DMS79 (cell line): ENCODE data around the gene SCRN3.
"Not testable (repeated sequence)": the region's sequence is repeated elsewhere in the genome, so short reads cannot be mapped to it uniquely, and the experiment has no call there.

Experiments
- DNase-seq: peaks from one replicate; lab custom pipeline; 2025; lab: John Stamatoyannopoulos, UW

Gene SCRN3

DNA sequence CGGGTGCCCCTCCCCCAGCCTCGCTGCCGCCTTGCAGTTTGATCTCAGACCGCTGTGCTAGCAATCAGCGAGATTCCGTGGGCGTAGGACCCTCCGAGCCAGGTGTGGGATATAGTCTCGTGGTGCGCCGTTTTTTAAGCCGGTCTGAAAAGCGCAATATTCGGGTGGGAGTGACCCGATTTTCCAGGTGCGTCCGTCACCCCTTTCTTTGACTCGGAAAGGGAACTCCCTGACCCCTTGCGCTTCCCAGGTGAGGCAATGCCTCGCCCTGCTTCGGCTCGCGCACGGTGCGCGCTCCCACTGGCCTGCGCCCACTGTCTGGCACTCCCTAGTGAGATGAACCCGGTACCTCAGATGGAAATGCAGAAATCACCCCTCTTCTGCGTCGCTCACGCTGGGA is 14.5 kb downstream of the SCRN3 start:
- not testable (repeated sequence) for DNase-seq

DNA sequence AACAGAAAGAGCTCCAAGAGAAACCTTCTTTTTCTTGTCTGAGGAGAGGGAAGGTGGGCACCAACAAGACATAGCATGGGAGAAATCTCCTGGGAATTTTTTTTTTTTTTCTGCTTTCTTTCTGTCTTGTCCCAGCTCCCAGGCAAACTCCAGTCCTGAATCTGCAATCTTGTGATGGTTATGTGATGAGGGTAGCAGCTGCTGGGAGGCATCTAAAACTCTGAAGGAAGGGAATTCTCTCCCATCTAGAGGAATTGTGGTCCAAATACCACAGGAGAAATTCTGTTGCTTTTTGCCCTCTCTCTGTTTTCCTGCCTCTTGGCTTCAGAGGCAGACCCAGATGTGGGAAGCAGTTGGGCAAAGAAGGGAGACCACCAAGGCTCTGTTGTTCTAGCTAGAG is 16.7 kb downstream of the SCRN3 start:
- DNase-seq = no peak

DNA sequence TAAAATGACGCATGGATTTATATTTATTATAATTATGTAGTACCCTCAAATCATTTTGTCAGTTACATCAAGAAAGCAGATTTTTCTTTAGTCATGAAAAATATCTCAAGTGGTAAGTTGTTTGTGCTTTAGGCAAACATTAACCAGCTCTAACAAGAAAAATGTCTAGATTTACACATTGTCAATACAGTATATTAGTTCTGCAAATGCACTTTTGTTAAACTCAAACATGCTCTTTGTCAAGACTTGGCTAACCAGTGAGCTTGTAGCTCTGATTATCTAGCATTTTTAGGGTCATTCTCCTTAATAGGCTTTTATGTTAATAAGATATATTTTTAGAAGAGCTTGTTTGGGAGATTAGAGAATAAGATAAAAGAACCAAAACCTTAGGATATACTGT is 32.7 kb downstream of the SCRN3 start:
- DNase-seq = no peak

DNA sequence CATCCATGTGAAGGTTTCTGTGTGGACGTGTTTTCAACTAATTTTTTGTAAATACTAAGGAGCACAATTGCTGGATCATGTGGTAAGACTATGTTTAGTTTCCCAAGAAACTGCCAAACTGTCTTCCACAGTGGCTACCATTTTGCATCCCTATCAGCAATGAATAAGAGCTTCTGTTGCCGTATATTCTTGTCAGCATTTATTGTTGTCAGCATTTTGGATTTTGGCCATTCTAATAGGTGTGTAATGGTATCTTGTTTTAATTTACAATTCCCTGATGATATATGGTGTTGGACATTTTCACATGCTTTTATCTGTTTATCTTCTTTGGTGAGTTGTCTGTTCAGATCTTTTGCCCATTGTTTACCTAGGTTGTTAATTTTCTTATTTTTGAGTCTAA is 34.5 kb downstream of the SCRN3 start:
- DNase-seq = no peak

DNA sequence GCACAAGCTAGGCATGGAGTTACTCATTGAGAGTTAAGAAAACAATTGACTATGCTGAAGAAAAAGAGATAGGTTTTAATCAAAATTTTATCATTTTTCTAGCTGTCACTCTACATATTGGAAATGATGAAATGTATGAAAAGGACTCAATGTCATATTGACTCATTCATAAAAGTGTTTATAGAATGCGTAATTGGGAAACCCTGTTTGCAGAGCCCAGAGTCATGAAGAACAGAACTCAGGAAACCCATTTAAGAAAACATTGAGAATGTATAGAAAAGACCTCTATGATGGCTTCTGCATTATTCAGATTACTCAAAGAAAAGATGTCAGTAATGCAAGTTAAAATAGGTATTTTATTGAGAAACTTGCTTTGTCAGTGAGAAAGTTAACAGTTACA is 36.4 kb downstream of the SCRN3 start:
- no peak for DNase-seq

DNA sequence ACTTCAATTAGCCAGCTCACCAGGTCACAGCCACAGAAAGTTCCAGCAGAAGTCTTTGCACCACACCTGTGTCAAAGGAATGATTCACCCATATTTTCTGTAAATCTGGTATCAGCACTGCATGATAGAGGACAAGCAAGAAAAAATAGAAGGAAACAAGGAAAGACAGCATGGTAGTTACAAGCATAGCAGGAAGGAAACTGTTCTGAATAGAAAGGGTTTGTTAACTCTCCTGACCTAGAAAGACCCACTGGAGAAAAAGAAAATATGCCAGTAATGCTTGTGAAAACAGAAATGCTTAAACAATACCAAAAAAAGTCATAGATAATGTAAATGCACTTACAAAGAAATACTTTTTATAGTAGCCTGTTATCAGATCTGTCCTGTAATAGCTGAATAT is 40.8 kb downstream of the SCRN3 start:
- DNase-seq = no peak

DNA sequence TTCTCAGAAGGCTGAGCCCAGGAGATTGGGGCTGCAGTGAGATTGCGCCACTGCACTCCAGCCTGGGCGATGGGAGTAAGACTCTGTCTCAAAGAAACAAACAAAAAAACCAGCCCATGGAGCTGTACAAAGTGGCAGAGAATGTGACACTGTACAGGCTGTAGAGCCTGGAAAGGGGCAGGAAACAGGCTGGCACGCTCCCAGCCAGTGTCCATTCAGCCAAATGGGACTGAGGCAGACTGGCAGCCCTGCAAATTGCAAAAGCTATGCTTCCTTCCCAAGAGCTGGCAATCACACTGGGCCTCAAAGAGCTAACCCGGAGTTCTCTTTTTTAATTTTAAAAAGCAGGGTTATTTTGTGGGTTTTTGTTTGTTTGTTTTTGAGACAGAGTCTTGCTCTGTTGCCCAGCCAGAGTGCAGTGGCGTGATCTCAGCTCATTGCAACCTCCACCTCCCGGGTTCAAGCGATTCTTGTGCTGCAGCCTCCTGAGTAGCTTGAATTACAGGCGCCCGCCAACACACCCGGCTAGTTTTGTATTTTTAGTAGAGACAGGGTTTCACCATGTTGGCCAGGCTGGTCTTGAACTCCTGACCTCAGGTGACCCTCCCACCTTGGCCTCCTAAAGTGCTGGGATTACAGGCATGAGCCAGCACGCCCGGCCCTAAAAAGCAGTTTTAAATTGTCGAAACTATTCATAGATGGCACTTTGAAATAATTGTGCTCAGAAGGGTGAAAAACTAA is 42.8 kb downstream of the SCRN3 start:
- DNase-seq = no peak

DNA sequence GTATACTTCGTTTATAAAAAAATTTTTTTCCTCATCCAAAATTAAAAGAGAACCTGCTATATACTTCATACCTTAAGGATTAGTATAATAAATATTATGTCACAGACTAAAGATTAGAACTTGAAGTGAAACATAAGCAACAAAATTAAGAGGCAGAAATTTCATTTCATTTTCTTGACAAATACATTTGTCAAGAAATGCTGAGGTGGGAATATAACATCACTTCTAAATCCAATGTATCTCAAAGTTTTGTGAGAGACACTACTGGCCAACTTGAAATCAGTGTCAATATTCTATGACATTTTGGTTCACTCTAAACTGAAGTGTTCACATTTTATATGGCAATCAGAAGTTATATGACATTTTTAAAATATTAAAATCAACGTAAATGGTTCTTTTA is 43.8 kb downstream of the SCRN3 start:
- DNase-seq = no peak

DNA sequence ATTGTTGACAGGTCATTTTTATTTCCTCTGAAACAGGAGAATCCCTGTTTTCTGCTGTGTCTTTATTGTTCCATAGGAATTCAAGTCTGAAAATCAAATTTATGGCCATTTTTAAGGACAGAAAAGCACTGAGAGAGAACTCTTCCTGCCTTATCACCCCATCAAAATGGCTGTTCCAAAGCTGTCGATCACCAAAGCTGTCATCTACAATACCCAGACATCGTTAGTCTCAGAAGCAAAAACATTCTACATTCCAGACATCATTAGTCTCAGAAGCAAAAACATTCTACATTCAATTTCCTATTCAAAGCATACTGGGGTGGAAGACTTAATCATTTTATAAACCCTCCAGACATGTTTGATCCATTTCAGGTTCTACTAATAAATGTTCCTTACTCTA is 44.4 kb downstream of the SCRN3 start:
- DNase-seq = no peak

DNA sequence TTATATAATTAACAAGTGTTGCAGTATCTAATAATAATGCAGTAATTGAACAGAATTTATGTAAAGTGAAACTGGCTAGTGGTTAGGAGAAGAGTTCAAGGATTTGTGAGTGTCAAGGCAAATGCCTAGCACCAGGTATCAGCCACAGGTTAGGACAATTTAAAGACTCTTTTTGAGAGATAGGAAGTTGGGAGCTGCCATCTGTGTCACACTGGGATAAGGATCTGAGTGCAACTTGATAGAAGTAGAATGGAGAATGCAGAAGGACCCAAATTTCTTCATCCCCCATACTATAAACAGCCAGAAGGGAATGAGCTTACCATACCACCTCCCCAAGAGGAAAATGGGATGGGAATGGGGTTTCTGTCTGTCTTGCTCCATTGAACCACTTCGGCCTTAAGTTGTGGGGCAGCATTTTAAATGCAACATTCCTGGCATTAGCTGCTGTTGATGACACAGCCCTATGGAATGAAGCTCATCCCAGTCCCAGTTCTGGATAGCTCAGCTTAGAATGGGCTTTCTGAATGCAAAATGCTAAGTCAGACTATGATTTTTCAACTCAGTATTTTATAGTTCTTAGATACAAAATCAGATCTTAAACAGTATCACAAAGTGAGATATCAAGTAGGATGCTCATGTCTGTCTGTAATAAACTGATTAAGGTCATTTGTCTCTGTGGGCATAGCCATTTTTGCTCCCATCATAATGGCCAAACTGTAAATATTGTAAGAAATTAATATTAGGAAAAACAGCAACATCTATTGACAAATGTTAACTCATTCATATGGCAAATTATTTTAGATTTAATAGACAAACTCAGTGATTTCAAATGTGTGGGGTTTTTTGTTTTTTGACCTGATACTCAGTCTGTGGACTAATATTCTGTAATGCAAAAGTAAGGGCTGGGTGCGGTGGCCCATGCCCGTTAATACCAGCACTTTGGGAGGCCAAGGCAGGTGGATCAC is 47.3 kb downstream of the SCRN3 start:
- DNase-seq = no peak

DNA sequence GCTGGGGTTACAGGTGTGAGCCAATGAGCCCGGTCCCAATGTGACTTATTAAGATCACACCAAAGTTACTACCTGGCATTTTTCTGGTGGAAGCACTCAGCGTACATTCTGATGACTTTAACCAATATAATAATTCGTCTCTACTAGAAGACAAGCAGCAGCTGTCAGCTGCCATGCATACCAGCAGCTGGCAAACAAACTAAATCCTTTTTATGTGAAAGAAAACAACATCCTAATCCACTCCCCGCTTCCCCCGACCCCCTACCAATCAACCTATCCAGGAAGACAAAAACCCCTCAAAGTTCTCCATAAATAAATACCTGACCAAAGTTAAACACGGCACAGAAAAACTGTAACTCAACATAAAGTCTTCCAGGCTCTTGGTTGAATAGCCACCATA is 49.2 kb downstream of the SCRN3 start:
- DNase-seq = no peak

DNA sequence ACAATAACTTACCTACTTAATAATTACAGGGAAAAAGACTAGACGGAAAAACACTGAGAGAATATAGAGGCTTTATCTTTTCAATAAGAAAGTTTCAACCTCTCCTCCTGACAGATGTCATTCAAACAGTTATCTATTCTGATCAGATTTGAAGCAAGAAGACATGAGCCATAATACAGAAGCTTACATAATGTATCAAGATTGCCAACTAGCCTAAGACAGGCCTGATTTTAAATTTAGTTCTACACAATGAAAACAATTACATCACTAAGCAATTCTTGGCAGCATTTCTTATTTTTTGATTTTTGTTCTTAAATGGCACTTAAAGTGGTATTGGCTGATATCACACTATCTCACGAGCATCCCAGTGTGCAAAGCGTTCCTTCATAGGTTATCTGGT is 49.7 kb downstream of the SCRN3 start:
- no peak for DNase-seq

DNA sequence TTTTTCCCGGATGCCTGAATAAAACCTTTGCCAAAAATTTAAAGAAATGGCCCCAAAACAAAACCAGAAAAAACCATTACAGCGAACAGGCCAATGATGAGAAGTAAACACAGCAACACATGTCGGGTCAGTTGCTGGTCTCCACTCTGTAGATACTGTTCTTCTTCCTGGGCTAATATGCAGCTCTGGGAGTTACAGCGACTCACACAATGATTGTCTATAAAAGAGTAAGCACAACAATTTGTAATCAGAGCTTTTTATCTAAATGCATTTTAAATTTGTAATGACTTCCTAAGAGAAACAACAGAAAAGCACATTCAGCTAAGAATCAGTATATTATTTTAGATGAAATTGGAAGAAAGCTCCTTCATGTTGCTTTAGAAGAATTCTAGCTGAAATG is 51.0 kb downstream of the SCRN3 start:
- no peak for DNase-seq

DNA sequence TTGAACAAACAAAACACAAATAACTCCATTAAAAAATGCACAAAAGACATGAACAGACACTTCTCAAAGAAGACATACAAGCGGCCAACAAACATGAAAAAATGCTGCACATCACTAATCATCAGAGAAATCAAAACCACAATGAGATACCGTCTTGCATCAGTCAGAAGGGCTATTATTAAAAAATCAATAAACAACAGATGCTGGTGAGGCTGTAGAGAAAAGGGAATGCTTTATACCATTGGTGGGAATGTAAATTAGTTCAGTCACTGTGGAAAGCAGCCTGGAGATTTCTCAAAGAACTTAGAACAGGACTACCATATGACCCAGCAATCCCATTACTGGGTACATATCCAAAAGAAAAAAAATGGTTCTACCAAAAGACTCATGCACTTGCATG is 53.5 kb downstream of the SCRN3 start:
- no peak for DNase-seq

DNA sequence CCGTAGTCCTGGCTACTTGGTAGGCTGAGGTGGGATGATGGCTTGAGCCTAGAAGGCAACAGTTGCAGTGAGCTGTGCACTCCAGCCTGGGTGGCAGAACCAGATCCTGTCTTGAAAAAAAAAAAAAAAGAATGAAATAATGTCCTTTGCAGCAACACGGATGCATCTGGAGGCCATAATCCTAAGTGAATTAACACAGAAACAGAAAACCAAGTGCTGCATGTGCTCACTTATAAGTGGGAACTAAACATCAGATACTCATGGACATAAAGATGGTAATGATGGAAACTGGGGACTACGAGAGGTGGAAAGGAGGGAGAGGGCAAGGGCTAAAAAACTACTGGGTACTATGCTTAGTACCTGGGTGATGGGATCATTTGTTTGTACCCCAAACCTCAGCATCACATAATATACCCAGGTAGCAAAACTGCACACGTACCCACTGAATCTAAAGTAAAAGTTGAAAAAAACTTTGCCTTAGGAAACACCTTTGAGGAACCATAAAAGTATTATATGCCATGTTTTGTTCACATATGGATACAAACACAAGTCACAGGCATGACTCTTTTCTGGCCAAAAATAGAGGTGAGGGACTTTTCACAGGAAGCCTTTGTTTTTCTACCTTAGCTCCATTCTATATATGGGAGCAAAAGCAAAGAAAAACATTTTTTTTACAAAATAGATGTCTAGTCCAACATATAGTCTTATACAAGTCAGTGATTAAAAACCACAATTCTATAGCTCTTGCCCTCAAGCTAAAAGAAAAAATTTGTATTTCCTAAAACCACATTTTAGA is 54.7 kb downstream of the SCRN3 start:
- no peak for DNase-seq

DNA sequence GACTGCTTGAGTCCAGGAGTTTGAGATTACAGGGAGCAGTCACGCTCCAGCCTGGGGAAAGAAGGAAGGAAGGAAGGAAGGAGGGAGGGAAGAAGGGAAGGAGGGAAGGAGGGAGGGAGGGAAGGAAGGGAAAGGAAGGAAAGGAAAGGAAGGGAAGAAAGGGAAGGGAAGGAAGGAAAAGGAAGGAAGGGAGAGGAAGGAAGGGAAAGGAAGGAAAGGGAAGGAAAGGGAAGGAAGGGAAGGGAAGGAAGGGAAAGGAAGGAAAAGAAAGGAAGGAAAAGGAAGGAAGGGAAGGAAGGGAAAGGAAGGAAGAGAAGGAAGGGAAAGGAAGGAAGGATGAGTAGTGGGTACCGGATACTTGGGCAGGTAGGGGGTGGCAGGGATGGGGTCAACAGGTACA is 59.0 kb downstream of the SCRN3 start:
- DNase-seq = no peak

DNA sequence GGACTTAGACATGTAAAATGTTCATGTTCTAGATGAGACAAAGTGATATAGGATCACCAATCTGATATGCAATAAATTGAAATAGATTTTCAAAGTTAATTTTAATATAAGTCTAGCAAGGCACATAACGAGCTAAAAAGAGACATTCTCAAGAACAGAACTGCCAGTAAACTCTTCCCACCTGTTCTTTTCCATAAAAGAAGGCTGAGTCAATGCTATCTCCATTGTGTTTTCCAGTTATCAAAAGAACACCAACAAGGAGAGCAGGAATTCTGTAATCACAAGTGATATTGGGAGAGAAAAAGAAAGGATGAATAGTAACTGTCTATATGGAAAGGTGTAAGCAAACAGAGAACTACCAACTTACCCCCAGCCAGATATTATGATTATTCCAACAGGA is 65.7 kb downstream of the SCRN3 start:
- DNase-seq = no peak

DNA sequence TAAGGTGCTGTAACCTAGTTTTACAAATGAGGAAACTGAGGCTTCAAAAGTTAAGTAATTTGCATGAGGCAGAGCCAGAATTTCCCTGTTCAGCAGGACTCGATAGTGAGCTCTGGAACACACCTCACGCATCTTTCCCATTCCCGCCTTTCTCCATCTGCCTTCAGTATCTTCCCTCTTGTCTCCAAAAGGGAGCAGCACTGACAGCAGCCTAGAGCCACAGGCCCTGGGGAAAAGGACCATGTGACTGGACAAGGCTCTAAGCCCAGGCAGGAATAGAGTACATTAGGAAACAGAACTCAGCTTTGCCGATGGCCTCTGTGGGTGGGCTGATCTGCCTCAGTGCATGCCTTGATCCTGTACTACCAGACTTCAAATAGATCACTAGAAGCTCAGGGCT is 69.8 kb downstream of the SCRN3 start:
- DNase-seq = no peak

DNA sequence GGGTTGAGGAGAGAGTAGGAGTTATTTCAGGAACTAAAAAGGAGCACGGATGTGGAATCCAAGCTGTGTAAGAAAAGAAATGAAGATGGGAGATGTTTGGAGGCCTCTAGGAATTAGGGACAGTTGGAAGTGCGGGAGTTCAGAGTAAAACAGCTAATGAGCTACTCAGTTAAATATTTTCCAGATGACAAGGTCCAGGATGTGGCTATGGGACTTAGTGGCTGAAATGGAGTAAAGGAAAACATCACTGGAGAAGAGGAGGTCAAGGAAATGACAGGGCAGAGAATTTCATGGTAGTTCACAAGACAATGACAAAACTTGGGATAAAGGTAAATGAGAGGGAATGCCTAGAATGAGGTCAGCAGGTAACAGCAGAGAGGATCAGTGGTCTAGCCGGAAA is 78.3 kb downstream of the SCRN3 start:
- DNase-seq = no peak

DNA sequence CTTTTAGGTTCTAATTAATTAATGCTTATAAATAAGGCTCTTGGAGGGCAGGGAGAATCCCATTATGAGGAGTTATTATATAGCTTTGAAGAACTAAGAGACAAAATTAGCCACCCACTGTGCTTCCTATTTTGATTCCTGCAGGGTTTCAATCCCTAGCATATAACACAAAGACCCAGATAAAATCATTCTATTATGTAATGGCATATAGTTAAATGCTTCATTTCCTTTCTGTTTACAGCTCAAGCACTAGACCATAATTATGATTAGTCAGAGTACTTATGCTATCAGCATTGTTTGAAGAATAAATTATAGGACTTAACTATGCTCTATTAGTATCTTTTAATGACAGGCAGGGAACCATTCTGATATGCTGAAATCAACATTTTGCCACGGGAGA is 82.2 kb downstream of the SCRN3 start:
- peak; percentile 24 for DNase-seq
